Psoas muscle (tissue), 8 donors: ENCODE results near the gene NFATC2. TPM values are rescaled to one million over a fixed set of nuclear protein-coding genes. Genes with fewer than 3 reads are reported as not detected.

ENCODE experiments used
- ATAC-seq, 4 donors: fragments of 200-7000 bp; cut with Tn5 transposase; one replicate each; pipeline ENCODE4 v1.9.1; 2020; ENCODE audit warnings: moderate library complexity in 3 of 4, mild to moderate bottlenecking in 2 of 4
- DNase-seq, 2 donors: peaks; one replicate each; pipeline ENCODE4 v3.0.0-alpha.2; 2020
- H3K27ac ChIP-seq: fragments of 200-600 bp; one replicate; pipeline ENCODE4 v1.8.0; 2022
- H3K27me3 ChIP-seq, 3 donors: fragments of 200-600 bp in 1 of 3; one replicate each; pipeline versions ENCODE4 v1.6.1 to v1.8.0; 2013 to 2022; ENCODE audit warnings: low read length in 2 of 3, mild to moderate bottlenecking in 2 of 3, moderate library complexity in 1 of 3; ENCODE audit not compliant: insufficient read depth in 3 of 3
- H3K36me3 ChIP-seq, 2 donors: fragments of 200-600 bp in 1 of 2; one replicate each; pipeline versions ENCODE4 v1.6.1 to v1.8.0; 2013 to 2022; ENCODE audit warnings: low read depth in 1 of 2, mild to moderate bottlenecking in 1 of 2, moderate library complexity in 1 of 2; ENCODE audit not compliant: insufficient read depth in 1 of 2
- H3K4me1 ChIP-seq: fragments of 200-600 bp; one replicate; pipeline ENCODE4 v1.8.0; 2022
- H3K4me3 ChIP-seq: fragments of 200-600 bp; one replicate; pipeline ENCODE4 v1.8.0; 2022; ENCODE audit warnings: mild to moderate bottlenecking
- H3K9me3 ChIP-seq: fragments of 200-600 bp; one replicate; pipeline ENCODE4 v1.8.0; 2022
- WGBS, 3 donors: extraction: QIAGEN DNeasy Blood & Tissue Kit; methylation state at CpG; one replicate each; pipeline versions ENCODE4 v1.1.6 to v1.1.7; 2013; 5-methylcytosine and 5-hydroxymethylcytosine counted together
- intact Hi-C, 2 donors: fragments of 100-400 bp; cut with DNase I; formaldehyde crosslinking; loops; one replicate each; pipeline versions ENCODE4 v1.11.0 to v1.14.2; 2022
- polyA plus RNA-seq, 3 donors: library from polyadenylated mRNA; stranded (reverse); fragments of 200-250 nt; gene quantifications; one replicate each; pipeline ENCODE4 v1.2.3, GENCODE V29; 2013
- total RNA-seq, 4 donors: library from RNA; stranded (reverse); fragmentation: NEBNext Ultra II Directional in 2 of 4; extraction: Animal tissue kit (Norgen Biotek cat#: 25700) in 2 of 4; gene quantifications; one replicate each; pipeline versions ENCODE4 v1.2.1 to v1.2.4, GENCODE V29; 2021 to 2023
- TF ChIP-seq, protein P1 (sequence below): fragments of 200-600 bp; IDR thresholded peaks from one replicate; pipeline ENCODE4 v1.8.0; 2022; ENCODE audit warnings: antibody characterized with exemption
- donor health status: healthy with polysubstance abuse.
- donor health status: DM: no; HTN: no; CAD: no; lungs with moderate emphysema.
- donor health status: Bipolar disorder and iron deficiency.
- donor health status: healthy.
- donor health status: DM: yes; HTN: yes; CAD: no.
- donor health status: DM: no; HTN: no; CAD: no.
- donor health status: DM: no; HTN: no; CAD: no.
- donor health status: DM: yes; HTN: yes; CAD: no.

The NFATC2 gene
- total and polyA plus RNA-seq, 7 donors: 0.18 to 3.1 (median 0.64) TPM

- DNase-seq (no peak), ATAC-seq (no peak)
- TF ChIP-seq, protein P1, sequence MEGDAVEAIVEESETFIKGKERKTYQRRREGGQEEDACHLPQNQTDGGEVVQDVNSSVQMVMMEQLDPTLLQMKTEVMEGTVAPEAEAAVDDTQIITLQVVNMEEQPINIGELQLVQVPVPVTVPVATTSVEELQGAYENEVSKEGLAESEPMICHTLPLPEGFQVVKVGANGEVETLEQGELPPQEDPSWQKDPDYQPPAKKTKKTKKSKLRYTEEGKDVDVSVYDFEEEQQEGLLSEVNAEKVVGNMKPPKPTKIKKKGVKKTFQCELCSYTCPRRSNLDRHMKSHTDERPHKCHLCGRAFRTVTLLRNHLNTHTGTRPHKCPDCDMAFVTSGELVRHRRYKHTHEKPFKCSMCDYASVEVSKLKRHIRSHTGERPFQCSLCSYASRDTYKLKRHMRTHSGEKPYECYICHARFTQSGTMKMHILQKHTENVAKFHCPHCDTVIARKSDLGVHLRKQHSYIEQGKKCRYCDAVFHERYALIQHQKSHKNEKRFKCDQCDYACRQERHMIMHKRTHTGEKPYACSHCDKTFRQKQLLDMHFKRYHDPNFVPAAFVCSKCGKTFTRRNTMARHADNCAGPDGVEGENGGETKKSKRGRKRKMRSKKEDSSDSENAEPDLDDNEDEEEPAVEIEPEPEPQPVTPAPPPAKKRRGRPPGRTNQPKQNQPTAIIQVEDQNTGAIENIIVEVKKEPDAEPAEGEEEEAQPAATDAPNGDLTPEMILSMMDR: no peak
- H3K4me3 ChIP-seq: peak overlapping the region; percentile 67
- intact Hi-C loops: no loop called here
- H3K4me1 ChIP-seq: peaks cover 24% of the 10 kb centered on the region
- no peaks in the 10 kb centered on the region for H3K9me3 ChIP-seq
- 0 to 4% (median 0%) methylated on average over 10 of the region's 10 CpGs for WGBS, 3 donors
- no peaks in the 10 kb centered on the region for H3K27me3 ChIP-seq
- peak overlapping the region; percentile 63 for H3K27ac ChIP-seq
- no peaks in the 10 kb centered on the region for H3K36me3 ChIP-seq
Observed at GRCh38 chr20:51562027-51562331, 19.5 kb upstream of the NFATC2 start.

DNA sequence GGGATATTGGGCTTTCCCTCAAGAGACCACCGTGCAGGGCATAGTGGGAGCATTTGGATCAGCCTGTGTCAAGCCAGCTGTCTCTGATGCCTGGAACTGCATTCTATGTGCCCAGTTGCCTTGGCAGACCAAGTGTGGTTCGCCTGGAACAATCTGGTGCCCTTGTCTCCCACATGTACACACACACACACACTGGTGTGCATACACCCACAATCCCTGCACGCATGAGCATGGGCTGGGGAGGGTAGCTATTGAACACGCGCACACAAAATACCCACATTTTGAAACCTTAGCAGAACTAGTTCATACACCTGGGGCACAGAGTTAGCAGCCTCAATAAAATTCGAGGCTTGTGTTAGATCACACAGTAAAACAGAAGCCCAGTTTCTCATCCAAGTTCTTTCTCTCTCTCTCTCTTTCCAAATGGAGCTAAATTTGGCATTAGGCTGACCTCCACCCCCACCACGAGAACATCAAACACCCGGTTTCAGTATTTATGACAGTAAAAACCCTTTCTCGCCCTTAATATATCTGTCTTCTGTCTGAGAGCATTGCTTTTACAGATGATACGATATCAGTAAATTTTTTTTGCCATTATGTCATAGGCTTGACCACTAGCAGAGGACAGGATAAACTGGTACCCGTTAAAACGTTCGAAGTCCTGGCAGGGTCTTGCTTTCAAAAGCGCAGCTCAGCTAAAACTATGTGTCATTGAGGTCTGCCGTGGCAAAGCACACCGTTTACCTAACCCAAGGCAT is 18.2 kb upstream of the NFATC2 start:
- H3K27ac ChIP-seq: no peak overlapping the region
- intact Hi-C loops: no loop called here
- peaks cover 24% of the 10 kb centered on the region for H3K4me1 ChIP-seq
- H3K4me3 ChIP-seq: peak overlapping the region; percentile 67
- no peaks in the 10 kb centered on the region for H3K36me3 ChIP-seq
- H3K9me3 ChIP-seq: no peaks in the 10 kb centered on the region
- no peaks in the 10 kb centered on the region for H3K27me3 ChIP-seq
- ATAC-seq: no peak
- WGBS, 3 donors: 8 to 11% (median 10%) methylated on average over 16 of the region's 16 CpGs
- no peak for DNase-seq
- TF ChIP-seq, protein P1: no peak

DNA sequence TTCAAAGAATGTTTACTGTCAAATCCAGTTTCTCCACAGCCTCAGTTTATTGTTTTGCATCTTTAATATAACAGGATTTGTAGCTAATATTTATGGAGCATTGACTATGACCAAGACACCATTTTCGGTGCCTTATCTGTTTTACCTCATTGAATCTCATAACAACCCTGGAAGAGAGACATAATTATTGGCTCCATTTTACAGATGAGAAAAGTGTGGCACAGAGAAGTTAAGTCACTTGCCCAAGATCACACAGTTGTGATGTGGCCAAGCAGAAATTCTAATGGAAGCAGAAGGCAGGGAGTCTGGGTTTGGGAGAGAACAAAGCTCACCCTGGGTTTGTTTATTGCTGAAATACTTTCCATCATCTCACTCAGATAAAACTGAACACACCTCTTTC is 17.5 kb upstream of the NFATC2 start:
- Histone ChIP-seq H3K9me3 (no peaks in the 10 kb centered on the region), H3K27ac (no peak overlapping the region), H3K4me1 (peaks cover 24% of the 10 kb centered on the region), H3K4me3 (no peak overlapping the region), H3K36me3 (no peaks in the 10 kb centered on the region), H3K27me3 (no peaks in the 10 kb centered on the region)
- 85 to 97% (median 91%) methylated on average over 1 of the region's 1 CpG for WGBS, 3 donors
- intact Hi-C loops: no loop called here
- DNase-seq (no peak), ATAC-seq (no peak)
- TF ChIP-seq, protein P1: no peak

- no peak overlapping the region for H3K4me3 ChIP-seq
- ATAC-seq: peak; percentile 37 to 92 (median 74)
- intact Hi-C loops: no loop called here
- TF ChIP-seq, protein P1: no peak
- H3K27ac ChIP-seq: peak overlapping the region; percentile 30
- DNase-seq: no peak
- WGBS, 3 donors: 24 to 41% (median 29%) methylated on average over 11 of the region's 11 CpGs
- H3K36me3 ChIP-seq: no peaks in the 10 kb centered on the region
- H3K4me1 ChIP-seq: peaks cover 10% of the 10 kb centered on the region
- H3K9me3 ChIP-seq: no peaks in the 10 kb centered on the region
- H3K27me3 ChIP-seq: no peaks in the 10 kb centered on the region
Observed at GRCh38 chr20:51554538-51555165, 12.1 kb upstream of the NFATC2 start.
